ENCODE measurements around the gene FILIP1L.

The FILIP1L gene

GRCh38 chr3:99833617-99834205 is 280.6 kb downstream of the FILIP1L start:
- Histone ChIP-seq H3K4me1 (ENCODE audit: low read length) (no peaks in the 10 kb centered on the region), H3K79me2 (ENCODE audit: low read length) (peaks cover 81% of the 10 kb centered on the region)
- no peak for DNase-seq

GRCh38 chr3:99829844-99830243 is 284.5 kb downstream of the FILIP1L start:
- no peaks in the 10 kb centered on the region for H3K36me3 ChIP-seq (replicated peaks; ENCODE audit: insufficient read depth, low read length)
- no peak overlapping the region for H2AFZ ChIP-seq (ENCODE audit: low read length)
- no peak overlapping the region for H3K4me2 ChIP-seq (ENCODE audit: low read depth, low read length)
- no peaks in the 10 kb centered on the region for H3F3A ChIP-seq (ENCODE audit: insufficient read depth, low read length)
- H3K27ac ChIP-seq (ENCODE audit: low read length), result no peak overlapping the region
- H3K4me3 ChIP-seq (ENCODE audit: low read length), result no peak overlapping the region
- no peaks in the 10 kb centered on the region for H3K27me3 ChIP-seq (replicated peaks; ENCODE audit: insufficient read depth, low read length)
- TF ChIP-seq, protein P1, sequence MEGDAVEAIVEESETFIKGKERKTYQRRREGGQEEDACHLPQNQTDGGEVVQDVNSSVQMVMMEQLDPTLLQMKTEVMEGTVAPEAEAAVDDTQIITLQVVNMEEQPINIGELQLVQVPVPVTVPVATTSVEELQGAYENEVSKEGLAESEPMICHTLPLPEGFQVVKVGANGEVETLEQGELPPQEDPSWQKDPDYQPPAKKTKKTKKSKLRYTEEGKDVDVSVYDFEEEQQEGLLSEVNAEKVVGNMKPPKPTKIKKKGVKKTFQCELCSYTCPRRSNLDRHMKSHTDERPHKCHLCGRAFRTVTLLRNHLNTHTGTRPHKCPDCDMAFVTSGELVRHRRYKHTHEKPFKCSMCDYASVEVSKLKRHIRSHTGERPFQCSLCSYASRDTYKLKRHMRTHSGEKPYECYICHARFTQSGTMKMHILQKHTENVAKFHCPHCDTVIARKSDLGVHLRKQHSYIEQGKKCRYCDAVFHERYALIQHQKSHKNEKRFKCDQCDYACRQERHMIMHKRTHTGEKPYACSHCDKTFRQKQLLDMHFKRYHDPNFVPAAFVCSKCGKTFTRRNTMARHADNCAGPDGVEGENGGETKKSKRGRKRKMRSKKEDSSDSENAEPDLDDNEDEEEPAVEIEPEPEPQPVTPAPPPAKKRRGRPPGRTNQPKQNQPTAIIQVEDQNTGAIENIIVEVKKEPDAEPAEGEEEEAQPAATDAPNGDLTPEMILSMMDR (IDR thresholded peaks at IDR 0.05; ENCODE audit: low read length), result no peak
- TF ChIP-seq EZH2 (optimal IDR thresholded peaks at IDR 0.05; ENCODE audit: low read depth, low read length), result no peak
- TF ChIP-seq EZH2phosphoT487 (IDR thresholded peaks at IDR 0.05; ENCODE audit: low read length), result no peak
- H3K9me3 ChIP-seq (replicated peaks; ENCODE audit: insufficient read depth, low read length), result no peaks in the 10 kb centered on the region
- H3K4me1 ChIP-seq (ENCODE audit: low read length), result no peaks in the 10 kb centered on the region
- no peaks in the 10 kb centered on the region for H3K9me2 ChIP-seq (replicated peaks; ENCODE audit: insufficient read depth, low read length)
- no peak for DNase-seq
- no peak overlapping the region for H3K9ac ChIP-seq (ENCODE audit: low read length)
- peaks cover 74% of the 10 kb centered on the region for H3K79me2 ChIP-seq (ENCODE audit: low read length)
- no peaks in the 10 kb centered on the region for H4K20me1 ChIP-seq (ENCODE audit: insufficient read depth, low read length)

More at GRCh38 chr3:99833617-99834205, 280.6 kb downstream of the FILIP1L start:
- H3K9ac ChIP-seq (ENCODE audit: low read length), result no peak overlapping the region
- no peaks in the 10 kb centered on the region for H3K9me3 ChIP-seq (replicated peaks; ENCODE audit: insufficient read depth, low read length)
- no peak overlapping the region for H2AFZ ChIP-seq (ENCODE audit: low read length)
- H3K36me3 ChIP-seq (replicated peaks; ENCODE audit: insufficient read depth, low read length), result no peaks in the 10 kb centered on the region
- no peak overlapping the region for H3K4me2 ChIP-seq (ENCODE audit: low read depth, low read length)
- H4K20me1 ChIP-seq (ENCODE audit: insufficient read depth, low read length), result 0 out of 2 replicates have a peak, but pooled peaks cover 4% of the 10 kb centered on the region
- no peak overlapping the region for H3K27ac ChIP-seq (ENCODE audit: low read length)
- H3F3A ChIP-seq (ENCODE audit: insufficient read depth, low read length), result no peaks in the 10 kb centered on the region
- no peaks in the 10 kb centered on the region for H3K9me2 ChIP-seq (replicated peaks; ENCODE audit: insufficient read depth, low read length)
- H3K4me3 ChIP-seq (ENCODE audit: low read length), result no peak overlapping the region
- TF ChIP-seq EZH2phosphoT487 (IDR thresholded peaks at IDR 0.05; ENCODE audit: low read length) (no peak), EZH2 (optimal IDR thresholded peaks at IDR 0.05; ENCODE audit: low read depth, low read length) (no peak)
- no peaks in the 10 kb centered on the region for H3K27me3 ChIP-seq (replicated peaks; ENCODE audit: insufficient read depth, low read length)

GRCh38 chr3:99825004-99825640 is 289.2 kb downstream of the FILIP1L start:
- H3F3A ChIP-seq (ENCODE audit: insufficient read depth, low read length), result no peaks in the 10 kb centered on the region
- H3K27me3 ChIP-seq (replicated peaks; ENCODE audit: insufficient read depth, low read length), result no peaks in the 10 kb centered on the region
- no peak for TF ChIP-seq EZH2 (optimal IDR thresholded peaks at IDR 0.05; ENCODE audit: low read depth, low read length)
- TF ChIP-seq EZH2phosphoT487 (IDR thresholded peaks at IDR 0.05; ENCODE audit: low read length), result no peak
- TF ChIP-seq, protein P1 (IDR thresholded peaks at IDR 0.05; ENCODE audit: low read length), result no peak
- H3K27ac ChIP-seq (ENCODE audit: low read length), result no peak overlapping the region
- H4K20me1 ChIP-seq (ENCODE audit: insufficient read depth, low read length), result no peaks in the 10 kb centered on the region
- no peak for DNase-seq
- H3K9ac ChIP-seq (ENCODE audit: low read length), result no peak overlapping the region
- H3K36me3 ChIP-seq (replicated peaks; ENCODE audit: insufficient read depth, low read length), result no peaks in the 10 kb centered on the region
- H3K4me1 ChIP-seq (ENCODE audit: low read length), result no peaks in the 10 kb centered on the region
- H2AFZ ChIP-seq (ENCODE audit: low read length), result no peak overlapping the region
- peaks cover 73% of the 10 kb centered on the region for H3K79me2 ChIP-seq (ENCODE audit: low read length)
- no peak overlapping the region for H3K4me2 ChIP-seq (ENCODE audit: low read depth, low read length)
- H3K9me2 ChIP-seq (replicated peaks; ENCODE audit: insufficient read depth, low read length), result no peaks in the 10 kb centered on the region
- no peak overlapping the region for H3K4me3 ChIP-seq (ENCODE audit: low read length)
- H3K9me3 ChIP-seq (replicated peaks; ENCODE audit: insufficient read depth, low read length), result no peaks in the 10 kb centered on the region

Data from MM.1S (cell line).